HL-60 (cell line): ENCODE results near the gene MYCBP2.

ENCODE experiments used
- CTCF ChIP-seq: IDR thresholded peaks from one replicate; pipeline ENCODE4 v1.5.1; 2011; ENCODE audit warnings: low read length, control low read depth, inconsistent platforms; ENCODE audit not compliant: insufficient read depth
- GABPA ChIP-seq: IDR thresholded peaks from 2 replicates; pipeline ENCODE4 v1.6.1; 2012; ENCODE audit warnings: low read depth
- POLR2AphosphoS5 ChIP-seq: IDR thresholded peaks from 2 replicates; pipeline ENCODE4 v1.6.1; 2012; ENCODE audit warnings: low read depth
- REST ChIP-seq: IDR thresholded peaks from 2 replicates; pipeline ENCODE4 v1.6.1; 2012; ENCODE audit warnings: low read depth; ENCODE audit not compliant: insufficient replicate concordance
- SPI1 ChIP-seq: IDR thresholded peaks from 2 replicates; pipeline ENCODE4 v1.6.1; 2012; ENCODE audit warnings: low read depth, mild to moderate bottlenecking, borderline replicate concordance

- no peak for TF ChIP-seq CTCF
- no peak for TF ChIP-seq GABPA
- peak; percentile 83; the same call in 1 of the 2 replicates for TF ChIP-seq POLR2AphosphoS5
- peak; percentile 41 for TF ChIP-seq REST
- no peak for TF ChIP-seq SPI1
These were observed 299.9 kb downstream of the MYCBP2 start, which contains the start of gene FBXL3 for GRCh38 chr13:77026861-77027621.
